RCC 7860 (cell line): ENCODE measurements around the gene SPP2.
A peak's percentile ranks its signal among the peaks of the same experiment; 100 is the strongest.

ENCODE experiments used
- DNase-seq: peaks from one replicate; pipeline ENCODE4 v3.0.0-alpha.2; 2015; ENCODE audit warnings: low spot score
- FAIRE-seq: peaks from 2 replicates; lab custom pipeline; 2012; peaks lifted over from hg19 to GRCh38; lab: Jason Lieb, UNC

Gene SPP2

GRCh38 chr2:234091883-234092282 is 41.4 kb downstream of the SPP2 start:
- no peak for FAIRE-seq
- DNase-seq: no peak

- DNase-seq (no peak), FAIRE-seq (no peak)
Observed at GRCh38 chr2:234092344-234092743, 41.8 kb downstream of the SPP2 start.

- DNase-seq: no peak
- FAIRE-seq: no peak
Observed at GRCh38 chr2:234095301-234095700, 44.8 kb downstream of the SPP2 start.

GRCh38 chr2:234096164-234096563 is 45.7 kb downstream of the SPP2 start:
- DNase-seq (no peak), FAIRE-seq (no peak)

GRCh38 chr2:234098681-234099080 is 48.2 kb downstream of the SPP2 start:
- FAIRE-seq: peak; percentile 95
- DNase-seq: peak; percentile 66

GRCh38 chr2:234099266-234099665 is 48.8 kb downstream of the SPP2 start:
- no peak for DNase-seq
- no peak for FAIRE-seq

- FAIRE-seq (no peak), DNase-seq (no peak)
Observed at GRCh38 chr2:234100686-234101085, 50.2 kb downstream of the SPP2 start.

GRCh38 chr2:234102112-234102511 is 51.6 kb downstream of the SPP2 start:
- no peak for DNase-seq
- no peak for FAIRE-seq

- no peak for FAIRE-seq
Observed at GRCh38 chr2:234107861-234108260, 57.4 kb downstream of the SPP2 start.

GRCh38 chr2:234109321-234109720 is 58.8 kb downstream of the SPP2 start:
- FAIRE-seq (no peak), DNase-seq (no peak)

More at GRCh38 chr2:234107861-234108260, 57.4 kb downstream of the SPP2 start:
- DNase-seq: no peak

- FAIRE-seq (no peak), DNase-seq (no peak)
Observed at GRCh38 chr2:234110219-234110618, 59.7 kb downstream of the SPP2 start.

- DNase-seq: peak; percentile 94
- FAIRE-seq: peak; percentile 99
Observed at GRCh38 chr2:234111523-234111922, 61.0 kb downstream of the SPP2 start.

- DNase-seq: peak; percentile 29
- FAIRE-seq: peak; percentile 91
Observed at GRCh38 chr2:234116010-234116409, 65.5 kb downstream of the SPP2 start.

GRCh38 chr2:234121999-234122398 is 71.5 kb downstream of the SPP2 start:
- FAIRE-seq: no peak
- DNase-seq: no peak

GRCh38 chr2:234125451-234126145 is 75.1 kb downstream of the SPP2 start:
- DNase-seq (no peak), FAIRE-seq (no peak)

GRCh38 chr2:234126146-234126470 is 75.6 kb downstream of the SPP2 start:
- no peak for FAIRE-seq

More at GRCh38 chr2:234126146-234126470, 75.6 kb downstream of the SPP2 start:
- no peak for DNase-seq
